ENCODE measurements around the gene ZNF850.

ZNF850 gene

GRCh38 chr19:36686365-36687213 lies 86.0 kb downstream of the ZNF850 start:
- peak overlapping the region; percentile 99 for H3K4me3 ChIP-seq (ENCODE audit: low read depth, low read length)
- no peak for DNase-seq (ENCODE audit: low read depth)
- no peak for TF ChIP-seq CTCF (IDR thresholded peaks at IDR 0.05; ENCODE audit: control insufficient read depth, extremely low read depth, insufficient read depth)

GRCh38 chr19:36685835-36686234 lies 86.8 kb downstream of the ZNF850 start:
- TF ChIP-seq CTCF (IDR thresholded peaks at IDR 0.05; ENCODE audit: control insufficient read depth, extremely low read depth, insufficient read depth): no peak
- no peak for DNase-seq (ENCODE audit: low read depth)
- H3K4me3 ChIP-seq (ENCODE audit: low read depth, low read length): peak overlapping the region; percentile 99

GRCh38 chr19:36679455-36679854 lies 93.2 kb downstream of the ZNF850 start:
- H3K4me3 ChIP-seq (ENCODE audit: low read depth, low read length): no peak overlapping the region
- no peak for DNase-seq (ENCODE audit: low read depth)
- TF ChIP-seq CTCF (IDR thresholded peaks at IDR 0.05; ENCODE audit: control insufficient read depth, extremely low read depth, insufficient read depth): no peak

DNA sequence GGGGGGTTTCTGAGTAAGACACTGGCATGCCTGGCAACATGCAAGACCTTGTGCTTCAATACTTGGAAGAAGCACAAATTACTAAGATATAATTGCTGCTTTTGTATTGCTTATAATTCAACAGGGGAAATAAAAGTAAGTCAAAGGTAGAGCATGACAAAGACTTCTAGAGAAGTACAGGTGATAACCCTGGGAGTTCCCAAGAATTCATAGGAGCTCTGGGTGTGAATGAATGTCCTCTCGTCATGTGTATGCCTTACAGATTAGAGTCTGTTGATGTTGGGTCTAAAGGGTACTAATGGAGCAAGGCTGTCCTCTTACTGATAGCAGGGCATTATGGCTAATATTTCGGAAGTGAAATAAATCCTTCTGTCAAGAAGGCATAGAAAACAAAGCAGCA lies 98.4 kb downstream of the ZNF850 start:
- TF ChIP-seq CTCF (IDR thresholded peaks at IDR 0.05; ENCODE audit: control insufficient read depth, extremely low read depth, insufficient read depth): no peak
- no peak overlapping the region for H3K4me3 ChIP-seq (ENCODE audit: low read depth, low read length)
- no peak for DNase-seq (ENCODE audit: low read depth)

DNA sequence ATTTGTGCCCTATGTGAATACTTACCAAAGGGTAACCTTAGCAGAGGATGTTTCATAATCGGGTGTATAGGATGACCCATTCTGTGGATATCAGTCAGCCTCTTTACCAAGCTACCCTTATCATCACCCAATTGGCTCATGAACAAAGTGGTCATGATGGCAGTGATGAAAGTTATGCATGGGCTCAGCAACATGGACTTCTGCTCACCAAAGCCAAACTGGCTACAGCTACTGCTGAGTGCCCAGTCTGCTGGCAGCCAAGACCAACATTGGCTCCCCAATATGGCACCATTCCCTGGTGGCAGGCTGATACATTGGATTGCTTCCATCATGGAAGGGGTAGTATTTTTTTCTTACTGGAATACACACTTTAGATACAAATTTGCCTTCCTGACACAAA lies 100.2 kb downstream of the ZNF850 start:
- no peak for DNase-seq (ENCODE audit: low read depth)
- TF ChIP-seq CTCF (IDR thresholded peaks at IDR 0.05; ENCODE audit: control insufficient read depth, extremely low read depth, insufficient read depth): no peak
- H3K4me3 ChIP-seq (ENCODE audit: low read depth, low read length): no peak overlapping the region

DNA sequence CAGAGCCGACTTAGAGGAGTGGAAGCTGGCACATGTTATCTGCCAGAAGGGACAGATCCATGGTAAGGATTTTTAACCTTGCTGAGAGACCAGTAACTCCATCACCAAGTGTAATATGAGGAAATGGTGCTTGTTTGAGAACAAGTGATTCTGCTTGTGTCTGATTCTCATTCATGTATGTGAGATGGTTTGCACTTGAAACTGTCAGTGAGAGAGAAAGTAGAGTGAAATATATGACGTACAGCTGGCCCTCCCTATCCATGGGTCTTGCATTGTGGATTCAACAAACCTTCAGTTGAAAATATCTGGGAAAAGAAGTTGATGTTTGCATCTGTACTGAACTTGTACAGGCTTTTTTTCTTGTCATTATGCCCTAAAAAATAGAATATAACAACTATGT lies 104.0 kb downstream of the ZNF850 start:
- H3K4me3 ChIP-seq (ENCODE audit: low read depth, low read length): no peak overlapping the region
- TF ChIP-seq CTCF (IDR thresholded peaks at IDR 0.05; ENCODE audit: control insufficient read depth, extremely low read depth, insufficient read depth): no peak
- no peak for DNase-seq (ENCODE audit: low read depth)

DNA sequence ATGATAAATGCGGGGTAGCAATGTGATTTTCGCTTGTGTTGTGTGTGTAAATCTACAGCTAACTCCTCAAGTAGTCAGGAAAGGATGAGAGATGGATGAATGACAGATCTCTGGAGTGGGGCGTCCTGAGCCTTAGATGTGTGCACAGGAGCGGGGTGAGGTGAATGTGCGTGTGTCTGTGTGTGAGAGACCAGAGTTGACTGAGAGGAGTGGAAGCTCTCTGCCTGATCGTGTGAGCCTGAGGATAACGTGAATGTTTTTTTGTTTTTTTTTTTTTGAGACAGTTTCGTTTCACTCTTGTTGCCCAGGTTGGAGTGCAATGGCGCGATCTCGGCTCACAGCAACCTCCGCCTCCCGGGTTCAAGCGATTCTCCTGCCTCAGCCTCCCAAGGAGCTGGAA lies 106.8 kb downstream of the ZNF850 start:
- peak overlapping the region; percentile 67 for H3K4me3 ChIP-seq (ENCODE audit: low read depth, low read length)
- DNase-seq (ENCODE audit: low read depth): no peak
- no peak for TF ChIP-seq CTCF (IDR thresholded peaks at IDR 0.05; ENCODE audit: control insufficient read depth, extremely low read depth, insufficient read depth)

Measured in LNCaP clone FGC (cell line).